K562 (cell line): ENCODE data around the gene SFI1. TPM values are rescaled to one million over a fixed set of nuclear protein-coding genes. Genes with fewer than 3 reads are reported as not detected.

Experiments
- CHD1 ChIP-seq: fragments of 200-600 bp; sonication (generic); IDR thresholded peaks from one replicate; pipeline ENCODE4 v1.6.1; 2012; ENCODE audit warnings: mild to moderate bottlenecking, moderate library complexity, low read length, inconsistent platforms
- DNMT1 ChIP-seq: fragments of 450-650 bp; IDR thresholded peaks from 2 replicates; pipeline ENCODE4 v1.6.1; 2016; ENCODE audit warnings: antibody characterized with exemption, mild to moderate bottlenecking
- GTF2A2 ChIP-seq: IDR thresholded peaks from 2 replicates; pipeline ENCODE4 v1.6.1; 2016; ENCODE audit warnings: mild to moderate bottlenecking, missing genetic modification characterization, missing compliant biosample characterization
- NR1H2 ChIP-seq: sonication (generic); formaldehyde crosslinking; IDR thresholded peaks from 2 replicates; pipeline ENCODE4 v1.4.0; 2020; ENCODE audit warnings: mild to moderate bottlenecking, missing genetic modification reagents
- ZNF224 ChIP-seq: sonication (generic); formaldehyde crosslinking; IDR thresholded peaks from 2 replicates; pipeline ENCODE4 v1.8.0; 2022; ENCODE audit warnings: mild to moderate bottlenecking, missing genetic modification reagents
- ZNF282 ChIP-seq: sonication (generic); formaldehyde crosslinking; IDR thresholded peaks from 2 replicates; pipeline ENCODE4 v1.8.1; 2023; ENCODE audit warnings: missing genetic modification reagents
- ZNF785 ChIP-seq: fragments of 250-450 bp; sonication (Bioruptor Pico); IDR thresholded peaks from 2 replicates; pipeline ENCODE4 v1.4.0; 2020; ENCODE audit warnings: mild to moderate bottlenecking
- polyA plus RNA-seq, 8 experiments: library from polyadenylated mRNA; depleted of rRNA in 4 of 8; stranded (reverse) in 5 of 8; unstranded in 3 of 8; fragments of >200 nt; fragmentation: Nextera tagmentation in 2 of 8; fragmentation: Illumina TruSeq in 1 of 8; extraction: Ambion mirVana in 2 of 8; extraction: Trizol in 1 of 8; gene quantifications; 2 replicates each; pipeline versions ENCODE4 v1.2.1 to v1.2.3, GENCODE V29; 2011 to 2014; ENCODE audit warnings: inconsistent platforms in 1 of 8, missing spikeins in 1 of 8
- total RNA-seq, 7 experiments: library from RNA; depleted of rRNA in 6 of 7; stranded (reverse); fragments of >200 nt in 6 of 7; fragmentation: Illumina TruSeq in 2 of 7; extraction: Trizol in 2 of 7; gene quantifications; 2 replicates each; pipeline versions ENCODE4 v1.2.1 to v1.2.3, GENCODE V29; 2011 to 2021; ENCODE audit warnings: low replicate concordance in 1 of 7
- TF ChIP-seq, protein P1 (sequence below): sonication (generic); formaldehyde crosslinking; IDR thresholded peaks from 2 replicates; pipeline ENCODE4 v1.8.0; 2023; ENCODE audit warnings: missing genetic modification reagents, mild to moderate bottlenecking, borderline replicate concordance
- TF ChIP-seq, protein P2 (sequence below): fragments of 250-450 bp; sonication (Bioruptor Pico); IDR thresholded peaks from 2 replicates; pipeline ENCODE4 v1.5.0; 2020; ENCODE audit warnings: mild to moderate bottlenecking

Gene SFI1
- total and polyA plus RNA-seq, 9 of the 15 experiments (the other 6 are each of a cell fraction or from before 2014, with no cell fraction given): 3.0 to 25.6 (median 14.1) TPM

DNA sequence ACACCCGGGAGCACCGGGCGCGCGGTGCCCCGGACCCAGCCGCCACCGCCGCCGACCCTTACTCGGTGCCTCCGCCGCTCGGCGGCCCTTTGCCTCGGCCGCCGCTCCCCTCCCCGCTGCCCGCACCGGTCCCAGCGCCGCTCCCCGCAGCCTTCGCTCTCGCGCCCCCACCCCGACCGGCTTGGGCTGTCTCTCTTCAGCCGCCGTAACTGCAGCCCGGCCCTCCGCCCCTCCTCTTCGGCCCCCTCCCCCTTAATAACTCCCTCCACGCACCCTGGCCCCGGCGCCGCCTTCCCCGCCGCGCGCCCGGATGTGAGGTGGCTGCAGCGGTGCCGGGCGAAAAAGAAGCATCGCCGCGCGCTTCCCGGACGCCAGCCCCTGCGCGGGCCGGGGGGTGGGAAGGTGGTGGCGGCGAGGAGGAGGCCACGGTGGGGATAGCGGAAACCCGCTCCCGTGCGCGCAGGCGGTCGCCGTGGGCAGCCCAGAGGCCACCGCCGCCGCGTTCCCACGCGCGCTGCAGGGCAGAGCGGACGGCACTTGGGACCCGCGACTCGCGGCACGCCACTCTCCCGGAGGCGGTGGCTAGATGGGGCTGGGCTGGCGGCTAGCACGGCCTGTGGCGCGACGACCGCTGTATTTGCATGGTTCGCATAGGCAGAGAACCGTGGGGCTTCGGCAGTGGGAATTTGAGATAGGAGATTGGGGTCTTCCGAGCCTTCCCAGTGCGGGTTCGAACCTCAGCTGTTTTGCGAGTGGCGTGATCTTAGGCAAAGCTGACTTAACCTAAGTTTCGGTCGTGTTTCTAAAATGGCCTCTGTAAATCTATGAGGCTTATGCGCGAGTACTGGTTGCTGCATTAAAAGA, 6.5 kb upstream of the SFI1 start, which contains the start of gene EIF4ENIF1 (continued):
- TF ChIP-seq, protein P1, sequence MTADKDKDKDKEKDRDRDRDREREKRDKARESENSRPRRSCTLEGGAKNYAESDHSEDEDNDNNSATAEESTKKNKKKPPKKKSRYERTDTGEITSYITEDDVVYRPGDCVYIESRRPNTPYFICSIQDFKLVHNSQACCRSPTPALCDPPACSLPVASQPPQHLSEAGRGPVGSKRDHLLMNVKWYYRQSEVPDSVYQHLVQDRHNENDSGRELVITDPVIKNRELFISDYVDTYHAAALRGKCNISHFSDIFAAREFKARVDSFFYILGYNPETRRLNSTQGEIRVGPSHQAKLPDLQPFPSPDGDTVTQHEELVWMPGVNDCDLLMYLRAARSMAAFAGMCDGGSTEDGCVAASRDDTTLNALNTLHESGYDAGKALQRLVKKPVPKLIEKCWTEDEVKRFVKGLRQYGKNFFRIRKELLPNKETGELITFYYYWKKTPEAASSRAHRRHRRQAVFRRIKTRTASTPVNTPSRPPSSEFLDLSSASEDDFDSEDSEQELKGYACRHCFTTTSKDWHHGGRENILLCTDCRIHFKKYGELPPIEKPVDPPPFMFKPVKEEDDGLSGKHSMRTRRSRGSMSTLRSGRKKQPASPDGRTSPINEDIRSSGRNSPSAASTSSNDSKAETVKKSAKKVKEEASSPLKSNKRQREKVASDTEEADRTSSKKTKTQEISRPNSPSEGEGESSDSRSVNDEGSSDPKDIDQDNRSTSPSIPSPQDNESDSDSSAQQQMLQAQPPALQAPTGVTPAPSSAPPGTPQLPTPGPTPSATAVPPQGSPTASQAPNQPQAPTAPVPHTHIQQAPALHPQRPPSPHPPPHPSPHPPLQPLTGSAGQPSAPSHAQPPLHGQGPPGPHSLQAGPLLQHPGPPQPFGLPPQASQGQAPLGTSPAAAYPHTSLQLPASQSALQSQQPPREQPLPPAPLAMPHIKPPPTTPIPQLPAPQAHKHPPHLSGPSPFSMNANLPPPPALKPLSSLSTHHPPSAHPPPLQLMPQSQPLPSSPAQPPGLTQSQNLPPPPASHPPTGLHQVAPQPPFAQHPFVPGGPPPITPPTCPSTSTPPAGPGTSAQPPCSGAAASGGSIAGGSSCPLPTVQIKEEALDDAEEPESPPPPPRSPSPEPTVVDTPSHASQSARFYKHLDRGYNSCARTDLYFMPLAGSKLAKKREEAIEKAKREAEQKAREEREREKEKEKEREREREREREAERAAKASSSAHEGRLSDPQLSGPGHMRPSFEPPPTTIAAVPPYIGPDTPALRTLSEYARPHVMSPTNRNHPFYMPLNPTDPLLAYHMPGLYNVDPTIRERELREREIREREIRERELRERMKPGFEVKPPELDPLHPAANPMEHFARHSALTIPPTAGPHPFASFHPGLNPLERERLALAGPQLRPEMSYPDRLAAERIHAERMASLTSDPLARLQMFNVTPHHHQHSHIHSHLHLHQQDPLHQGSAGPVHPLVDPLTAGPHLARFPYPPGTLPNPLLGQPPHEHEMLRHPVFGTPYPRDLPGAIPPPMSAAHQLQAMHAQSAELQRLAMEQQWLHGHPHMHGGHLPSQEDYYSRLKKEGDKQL (CRISPR knock-in tag): no peak
- TF ChIP-seq GTF2A2 (tag) (no peak), ZNF282 (CRISPR knock-in tag) (no peak), DNMT1 (no peak), CHD1 (peak; percentile 64), NR1H2 (no peak), ZNF785 (CRISPR knock-in tag) (no peak), ZNF224 (CRISPR knock-in tag) (no peak)
- TF ChIP-seq, protein P2, sequence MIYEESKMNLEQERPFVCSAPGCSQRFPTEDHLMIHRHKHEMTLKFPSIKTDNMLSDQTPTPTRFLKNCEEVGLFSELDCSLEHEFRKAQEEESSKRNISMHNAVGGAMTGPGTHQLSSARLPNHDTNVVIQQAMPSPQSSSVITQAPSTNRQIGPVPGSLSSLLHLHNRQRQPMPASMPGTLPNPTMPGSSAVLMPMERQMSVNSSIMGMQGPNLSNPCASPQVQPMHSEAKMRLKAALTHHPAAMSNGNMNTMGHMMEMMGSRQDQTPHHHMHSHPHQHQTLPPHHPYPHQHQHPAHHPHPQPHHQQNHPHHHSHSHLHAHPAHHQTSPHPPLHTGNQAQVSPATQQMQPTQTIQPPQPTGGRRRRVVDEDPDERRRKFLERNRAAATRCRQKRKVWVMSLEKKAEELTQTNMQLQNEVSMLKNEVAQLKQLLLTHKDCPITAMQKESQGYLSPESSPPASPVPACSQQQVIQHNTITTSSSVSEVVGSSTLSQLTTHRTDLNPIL (CRISPR knock-in tag): no peak
